Right lung (tissue), 10 donors: ENCODE data around the gene CHODL. TPM values are rescaled to one million over a fixed set of nuclear protein-coding genes. Genes with fewer than 3 reads are reported as not detected.

Experiments used
- DNase-seq, 2 donors: peaks; one replicate each; pipeline ENCODE4 v3.0.0-alpha.2; 2013
- long read RNA-seq, 8 donors: transcript quantifications; one replicate each; lab custom pipeline, GENCODE V29; 2026
- polyA plus RNA-seq, 5 donors: library from polyadenylated mRNA; unstranded; fragments of 120-200 nt; gene quantifications; one replicate each; pipeline versions ENCODE4 v1.2.1 to v1.2.3, GENCODE V29; 2013; ENCODE audit warnings: inconsistent platforms in 1 of 5, low replicate concordance in 1 of 5; ENCODE audit not compliant: insufficient read length in 5 of 5, insufficient read depth in 1 of 5

The CHODL gene, protein sequence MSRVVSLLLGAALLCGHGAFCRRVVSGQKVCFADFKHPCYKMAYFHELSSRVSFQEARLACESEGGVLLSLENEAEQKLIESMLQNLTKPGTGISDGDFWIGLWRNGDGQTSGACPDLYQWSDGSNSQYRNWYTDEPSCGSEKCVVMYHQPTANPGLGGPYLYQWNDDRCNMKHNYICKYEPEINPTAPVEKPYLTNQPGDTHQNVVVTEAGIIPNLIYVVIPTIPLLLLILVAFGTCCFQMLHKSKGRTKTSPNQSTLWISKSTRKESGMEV
- 1 to 10 TPM; 2.4 to 5.9 (median 3.4) TPM for polyA plus RNA-seq
- long read RNA-seq, donor 1, partial matches to known transcripts: 0 of 1 reads
- long read RNA-seq, donor 1, other reads (novel, unspliced or antisense): 0 of 1 reads
- long read RNA-seq, donor 2: 0 reads
- long read RNA-seq, donor 3, partial matches to known transcripts: 0 of 4 reads
- long read RNA-seq, donor 3, other reads (novel, unspliced or antisense): 0 of 4 reads
- long read RNA-seq, donor 4, partial matches to known transcripts: 0 of 1 reads
- long read RNA-seq, donor 4, other reads (novel, unspliced or antisense): 0 of 1 reads
- long read RNA-seq, donor 5, partial matches to known transcripts: 0 of 1 reads
- long read RNA-seq, donor 5, other reads (novel, unspliced or antisense): 0 of 1 reads
- long read RNA-seq, donor 6, partial matches to known transcripts: 0 of 2 reads
- long read RNA-seq, donor 6, other reads (novel, unspliced or antisense): 0 of 2 reads
- long read RNA-seq, donor 7: 0 reads
- long read RNA-seq, donor 8: 0 reads

GRCh38 chr21:18244671-18245463, at the start of gene CHODL:
Gene CHODL (plus strand): TSS chr21:18244833. CDS start chr21:18245224, 391 bp downstream.
- DNase-seq: peak in 1 of 2 donors; percentile 9

DNA sequence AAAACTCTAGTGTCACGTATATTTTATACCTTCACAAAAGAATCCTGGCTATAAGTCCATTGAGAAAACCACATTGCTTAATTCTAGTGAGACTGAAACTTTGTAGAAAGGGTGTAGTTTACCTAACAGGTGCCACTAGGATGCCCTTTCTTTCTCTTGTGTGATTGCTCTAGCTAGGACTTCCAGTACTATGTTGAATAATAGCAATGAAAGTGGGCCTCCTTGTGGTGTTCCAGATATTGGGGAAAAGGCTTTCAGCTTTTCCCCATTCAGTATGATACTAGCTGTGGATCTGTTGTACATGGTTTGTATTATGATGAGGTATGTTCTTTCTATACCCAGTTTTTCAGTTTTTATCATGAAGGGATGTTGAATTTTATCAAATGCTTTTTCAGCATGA, 39.7 kb upstream of the CHODL start:
- DNase-seq: no peak

- DNase-seq: no peak
Measured at GRCh38 chr21:18218331-18218730, 26.3 kb upstream of the CHODL start.

- DNase-seq: no peak
Measured at GRCh38 chr21:18220498-18220897, 24.1 kb upstream of the CHODL start.

DNA sequence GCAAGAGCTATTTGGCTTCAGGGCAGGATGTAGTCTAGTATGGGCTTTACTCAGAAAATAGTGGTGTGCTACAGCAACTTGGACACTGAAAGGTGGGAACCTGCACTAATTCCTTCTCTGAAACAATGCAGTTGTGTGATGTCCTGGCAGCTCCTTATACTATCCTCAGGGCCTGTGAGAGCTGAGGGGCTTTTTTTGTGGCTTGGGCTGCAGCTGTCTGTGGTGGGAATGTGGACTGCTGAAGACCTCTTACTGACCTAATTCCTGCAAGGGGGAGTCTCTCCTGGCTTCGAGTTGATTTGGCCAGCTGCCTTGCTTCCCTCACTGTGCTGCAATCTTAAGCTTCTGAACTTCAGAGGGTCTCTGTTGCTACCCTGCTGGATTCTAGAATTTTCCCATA, 22.3 kb upstream of the CHODL start:
- DNase-seq: no peak

DNA sequence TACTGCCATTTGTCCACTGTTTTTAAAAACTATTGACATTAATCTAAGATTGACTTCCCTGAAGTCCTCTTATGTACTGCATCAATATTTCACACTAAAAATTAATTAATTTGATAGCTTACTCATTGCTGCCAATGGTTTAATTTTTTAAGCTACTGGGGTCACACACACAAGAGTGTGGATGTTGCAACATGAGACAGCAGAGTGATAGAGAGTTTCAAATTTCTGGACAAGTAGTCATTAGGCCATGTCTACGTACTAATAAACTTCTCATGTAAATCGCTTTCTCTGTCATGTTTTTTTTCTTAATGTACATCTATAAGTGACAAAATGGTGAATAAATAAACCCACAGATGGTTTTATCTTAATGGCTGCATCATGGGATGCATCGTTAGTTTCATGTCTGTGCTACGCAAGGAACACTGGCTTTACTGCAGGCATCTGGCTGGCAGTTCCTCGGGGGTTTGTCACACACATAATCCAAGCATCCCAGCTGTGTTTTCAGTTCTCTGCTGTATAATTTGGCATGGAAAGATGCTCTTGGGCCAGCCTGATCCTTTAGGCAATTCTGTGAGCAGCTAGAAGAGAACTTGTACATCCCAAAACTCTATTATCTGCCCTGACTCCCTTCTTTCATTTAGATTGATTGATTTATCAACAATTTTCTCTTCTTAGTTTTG, 16.4 kb upstream of the CHODL start:
- DNase-seq: peak in 1 of 2 donors; percentile 7

- no peak for DNase-seq
Measured at GRCh38 chr21:18235545-18235944, 9.1 kb upstream of the CHODL start.

GRCh38 chr21:18245464-18245967, 883 bp downstream of the CHODL start:
- peak in 1 of 2 donors; percentile 21 for DNase-seq

DNA sequence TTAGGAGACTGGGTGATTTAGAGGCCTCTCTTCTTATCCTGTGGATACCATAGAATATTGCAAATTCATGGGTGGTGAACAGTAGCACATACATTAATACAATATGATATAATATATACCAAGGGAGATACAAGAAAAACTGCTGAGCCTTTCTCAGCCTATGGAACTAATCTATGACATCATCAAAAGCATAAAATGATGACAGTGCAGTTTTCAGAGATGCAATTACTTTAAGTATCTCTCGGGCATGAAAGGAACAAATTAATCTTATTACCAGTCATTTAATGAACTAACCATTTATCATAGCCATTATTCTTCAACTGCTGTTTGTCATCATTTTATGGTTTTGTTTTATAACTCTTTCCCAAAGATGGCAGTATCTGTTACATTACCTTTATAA, 3.5 kb downstream of the CHODL start:
- DNase-seq: no peak

- DNase-seq: no peak
Measured at GRCh38 chr21:18249672-18250071, 5.0 kb downstream of the CHODL start.

GRCh38 chr21:18251065-18251464, 6.4 kb downstream of the CHODL start:
- DNase-seq: no peak

DNA sequence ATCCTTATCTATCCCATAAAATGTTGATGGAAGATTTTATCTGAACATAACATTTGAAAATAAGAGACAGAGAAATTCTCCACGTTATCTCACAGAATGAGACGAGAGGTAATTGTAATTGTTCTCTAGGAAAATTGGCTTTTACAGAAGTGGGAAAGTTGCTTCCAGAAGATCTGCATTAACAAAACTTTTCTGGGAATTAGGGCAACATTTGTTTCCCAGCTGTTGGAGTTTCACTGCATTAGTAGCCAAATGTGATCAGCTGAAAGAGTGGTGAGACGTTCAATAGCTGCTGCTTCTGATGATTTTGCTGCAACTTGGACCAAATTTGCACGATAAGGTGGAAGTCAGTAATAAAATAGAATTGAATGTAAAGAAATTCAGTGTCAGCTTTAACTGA, 7.6 kb downstream of the CHODL start:
- DNase-seq: peak in 1 of 2 donors; percentile 24

- peak in 1 of 2 donors; percentile 2 for DNase-seq
Measured at GRCh38 chr21:18252680-18253079, 8.0 kb downstream of the CHODL start.

DNA sequence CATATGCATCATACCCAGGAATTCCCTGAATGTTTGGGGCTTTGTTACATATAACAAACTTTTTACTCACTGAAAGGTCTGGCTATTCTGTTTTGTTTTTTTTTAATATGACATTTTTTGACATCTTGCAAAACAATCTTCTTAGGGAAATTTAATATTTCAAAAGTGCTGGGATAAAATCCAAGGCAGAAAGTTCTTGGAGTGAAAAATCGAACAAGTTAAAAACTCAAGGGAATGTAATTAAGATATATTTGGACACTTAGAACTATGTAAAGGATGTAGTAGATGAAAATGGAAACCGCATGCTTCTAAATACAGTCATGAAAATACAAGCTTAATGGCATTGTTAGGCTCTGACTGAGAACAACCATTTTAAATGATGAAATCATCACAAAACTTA, 8.6 kb downstream of the CHODL start:
- peak in 1 of 2 donors; percentile 4 for DNase-seq

GRCh38 chr21:18253799-18254198, 9.2 kb downstream of the CHODL start:
- DNase-seq: no peak

DNA sequence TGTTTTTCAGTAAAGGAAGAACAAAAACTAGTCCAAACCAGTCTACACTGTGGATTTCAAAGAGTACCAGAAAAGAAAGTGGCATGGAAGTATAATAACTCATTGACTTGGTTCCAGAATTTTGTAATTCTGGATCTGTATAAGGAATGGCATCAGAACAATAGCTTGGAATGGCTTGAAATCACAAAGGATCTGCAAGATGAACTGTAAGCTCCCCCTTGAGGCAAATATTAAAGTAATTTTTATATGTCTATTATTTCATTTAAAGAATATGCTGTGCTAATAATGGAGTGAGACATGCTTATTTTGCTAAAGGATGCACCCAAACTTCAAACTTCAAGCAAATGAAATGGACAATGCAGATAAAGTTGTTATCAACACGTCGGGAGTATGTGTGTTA, 21.3 kb downstream of the CHODL start:
- DNase-seq: no peak

DNA sequence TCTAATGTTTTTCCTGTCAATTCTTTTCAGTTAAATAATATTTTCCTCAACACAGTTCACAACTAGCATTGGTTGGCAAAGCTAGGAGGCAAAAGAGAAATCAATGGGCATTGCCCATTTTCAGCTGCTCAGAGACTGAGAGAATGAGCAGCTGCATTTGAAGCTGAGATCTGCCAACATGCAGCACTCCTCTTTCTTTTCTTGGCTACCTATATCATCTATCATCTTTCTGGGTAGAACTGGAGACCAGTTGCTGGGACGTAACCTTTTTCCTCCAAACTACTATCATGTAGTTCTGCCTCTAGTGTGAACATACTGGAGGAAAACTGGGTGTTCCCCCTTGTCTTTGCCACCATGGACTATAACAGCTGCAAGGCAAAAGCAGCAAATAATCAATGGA, 22.9 kb downstream of the CHODL start:
- no peak for DNase-seq

DNA sequence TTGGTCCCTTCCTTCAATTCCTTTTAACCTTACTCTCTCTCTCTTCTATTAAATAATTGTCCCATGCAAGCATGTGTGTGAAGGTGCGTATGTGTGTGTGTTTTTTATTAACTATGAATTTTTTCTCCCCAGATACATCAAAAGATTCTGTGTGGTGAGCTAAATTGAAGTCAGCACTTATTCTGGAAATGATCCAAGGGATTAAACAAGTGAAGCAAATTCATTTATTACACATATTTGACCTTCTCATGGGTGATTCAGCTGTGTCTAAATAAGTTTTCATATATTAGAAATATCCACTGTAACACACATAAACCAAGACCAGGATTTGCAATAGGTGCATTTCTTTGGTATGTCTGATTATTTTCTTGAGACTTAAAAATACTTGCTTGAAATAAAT, 24.3 kb downstream of the CHODL start:
- DNase-seq: no peak

DNA sequence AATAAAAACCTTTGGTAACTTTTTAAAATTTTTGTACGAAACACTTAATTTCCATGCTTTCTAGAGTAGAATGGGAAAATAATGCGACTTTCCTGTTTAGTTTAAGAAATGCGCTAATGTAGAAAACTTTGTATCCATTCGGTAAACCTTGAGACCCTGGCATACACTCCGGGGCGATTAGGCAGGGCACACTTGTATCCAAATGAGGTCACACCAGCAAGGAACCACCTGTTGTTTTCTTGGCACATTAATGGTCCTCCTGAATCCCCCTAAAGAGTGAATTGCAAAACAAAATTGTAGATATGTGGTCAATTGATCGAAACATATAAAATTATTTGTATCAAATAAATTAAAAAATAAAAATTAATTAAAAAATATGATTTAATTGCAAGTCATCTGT, 25.2 kb downstream of the CHODL start:
- DNase-seq: no peak

DNA sequence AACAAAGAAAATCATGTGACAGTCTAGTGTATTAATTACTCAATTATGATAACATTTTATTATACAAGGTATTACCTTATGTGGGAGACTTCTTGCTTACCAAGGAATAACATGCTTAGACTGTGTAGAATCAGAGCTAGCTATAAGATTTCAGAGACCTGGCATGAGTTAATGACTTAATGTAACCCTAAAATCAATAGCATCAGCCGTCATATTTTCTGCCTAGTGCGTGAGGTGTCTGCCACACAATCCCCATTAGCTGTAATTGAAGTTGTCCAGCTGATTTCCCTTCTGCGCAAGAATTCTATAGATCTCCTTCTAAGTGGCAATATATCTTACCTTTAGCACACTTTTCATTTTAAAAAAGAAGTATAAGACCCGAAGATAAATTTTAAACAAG, 28.8 kb downstream of the CHODL start:
- DNase-seq: no peak

DNA sequence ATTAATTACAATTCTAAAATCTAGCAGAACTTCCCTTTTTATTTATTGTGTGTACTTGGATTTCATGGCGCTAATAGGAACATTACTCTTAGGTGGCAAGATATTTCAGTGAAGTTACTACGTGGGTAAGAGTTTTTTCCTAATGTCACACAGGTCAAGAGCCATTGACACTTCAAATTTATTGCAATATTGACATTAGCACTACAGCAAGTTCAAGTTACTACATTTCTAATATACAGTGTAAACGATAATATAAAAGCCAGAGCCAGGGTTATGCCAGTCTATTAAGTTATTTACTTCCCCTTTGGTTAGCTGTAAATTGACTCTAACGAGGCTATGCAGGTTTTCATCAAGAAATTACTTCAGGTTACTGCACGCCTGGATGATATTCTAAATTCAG, 29.7 kb downstream of the CHODL start:
- no peak for DNase-seq
